ENCODE measurements around the gene LSM6.

Gene LSM6

DNA sequence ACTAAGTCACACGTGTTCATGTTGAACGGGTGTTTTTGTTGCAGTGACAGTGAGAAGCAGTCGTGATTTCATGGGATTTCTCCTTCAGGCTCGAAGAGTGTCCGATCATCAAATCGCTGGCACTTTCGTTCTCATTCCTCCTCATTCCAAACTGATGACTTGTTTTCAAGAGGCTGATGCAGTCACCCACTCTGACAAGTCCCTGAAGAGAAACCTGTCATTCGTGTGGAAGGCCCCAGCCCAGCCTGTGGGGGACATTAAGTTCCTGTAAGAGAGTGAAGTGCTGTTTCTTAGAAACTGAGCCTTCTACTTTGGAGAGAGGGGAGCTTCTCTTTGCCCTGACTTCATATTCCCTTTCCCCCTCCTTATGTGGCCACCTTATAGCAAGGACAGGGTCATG lies 46.8 kb downstream of the LSM6 start:
- H3K4me3 ChIP-seq (ENCODE audit: low read depth, low read length): peak overlapping the region; percentile 28
- TF ChIP-seq, protein P1, sequence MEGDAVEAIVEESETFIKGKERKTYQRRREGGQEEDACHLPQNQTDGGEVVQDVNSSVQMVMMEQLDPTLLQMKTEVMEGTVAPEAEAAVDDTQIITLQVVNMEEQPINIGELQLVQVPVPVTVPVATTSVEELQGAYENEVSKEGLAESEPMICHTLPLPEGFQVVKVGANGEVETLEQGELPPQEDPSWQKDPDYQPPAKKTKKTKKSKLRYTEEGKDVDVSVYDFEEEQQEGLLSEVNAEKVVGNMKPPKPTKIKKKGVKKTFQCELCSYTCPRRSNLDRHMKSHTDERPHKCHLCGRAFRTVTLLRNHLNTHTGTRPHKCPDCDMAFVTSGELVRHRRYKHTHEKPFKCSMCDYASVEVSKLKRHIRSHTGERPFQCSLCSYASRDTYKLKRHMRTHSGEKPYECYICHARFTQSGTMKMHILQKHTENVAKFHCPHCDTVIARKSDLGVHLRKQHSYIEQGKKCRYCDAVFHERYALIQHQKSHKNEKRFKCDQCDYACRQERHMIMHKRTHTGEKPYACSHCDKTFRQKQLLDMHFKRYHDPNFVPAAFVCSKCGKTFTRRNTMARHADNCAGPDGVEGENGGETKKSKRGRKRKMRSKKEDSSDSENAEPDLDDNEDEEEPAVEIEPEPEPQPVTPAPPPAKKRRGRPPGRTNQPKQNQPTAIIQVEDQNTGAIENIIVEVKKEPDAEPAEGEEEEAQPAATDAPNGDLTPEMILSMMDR (IDR thresholded peaks at IDR 0.05; ENCODE audit: low read depth, low read length, missing control alignments): no peak
- in situ Hi-C loops (cut with HindIII; ENCODE audit: low pct_ligation_motif_present, low sequenced_read_pairs): no loop called here

DNA sequence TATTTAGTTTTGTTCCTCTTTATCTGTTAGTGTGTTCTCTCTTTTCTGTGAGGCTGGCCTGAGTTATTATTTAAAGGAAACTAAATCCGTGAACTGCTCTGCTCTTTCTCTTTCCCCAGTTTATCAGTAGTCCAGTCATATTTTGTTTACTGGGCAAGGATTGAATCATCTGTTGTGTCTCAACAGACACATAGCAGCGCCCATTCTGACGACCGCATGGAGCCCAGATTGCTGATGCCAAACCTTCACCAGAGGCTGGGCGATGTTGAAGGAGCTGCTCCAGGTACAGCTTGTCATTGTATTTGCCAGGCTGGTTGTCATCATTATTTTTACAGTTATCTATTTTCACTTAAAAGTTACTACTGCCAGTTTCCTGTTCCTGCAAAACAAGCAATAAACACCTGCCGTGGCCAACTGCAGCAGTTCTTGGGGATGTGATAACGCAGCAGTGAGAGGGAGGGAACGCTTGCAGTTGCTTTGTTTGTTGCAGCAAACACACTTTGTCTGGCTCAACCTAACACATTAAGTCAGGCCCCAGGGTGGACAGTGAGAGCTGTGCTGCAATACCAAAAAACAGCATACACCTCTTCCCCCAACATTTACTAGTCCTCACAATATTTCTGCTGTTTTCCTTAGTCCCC lies 48.9 kb downstream of the LSM6 start:
- TF ChIP-seq, protein P1 (IDR thresholded peaks at IDR 0.05; ENCODE audit: low read depth, low read length, missing control alignments): no peak
- in situ Hi-C loops (cut with HindIII; ENCODE audit: low pct_ligation_motif_present, low sequenced_read_pairs): no loop called here
- Histone ChIP-seq H3K36me3 (replicated peaks) (no peaks in the 10 kb centered on the region), H3K27me3 (replicated peaks) (no peaks in the 10 kb centered on the region), H3K27ac (no peak overlapping the region), H3K4me3 (ENCODE audit: low read depth, low read length) (no peak overlapping the region)
- DNase-seq: no peak

More for the DNA sequence above, 46.8 kb downstream of the LSM6 start:
- DNase-seq: peak; percentile 58
- H3K27ac ChIP-seq: peak overlapping the region; percentile 36
- no peaks in the 10 kb centered on the region for H3K36me3 ChIP-seq (replicated peaks)
- no peaks in the 10 kb centered on the region for H3K27me3 ChIP-seq (replicated peaks)

DNA sequence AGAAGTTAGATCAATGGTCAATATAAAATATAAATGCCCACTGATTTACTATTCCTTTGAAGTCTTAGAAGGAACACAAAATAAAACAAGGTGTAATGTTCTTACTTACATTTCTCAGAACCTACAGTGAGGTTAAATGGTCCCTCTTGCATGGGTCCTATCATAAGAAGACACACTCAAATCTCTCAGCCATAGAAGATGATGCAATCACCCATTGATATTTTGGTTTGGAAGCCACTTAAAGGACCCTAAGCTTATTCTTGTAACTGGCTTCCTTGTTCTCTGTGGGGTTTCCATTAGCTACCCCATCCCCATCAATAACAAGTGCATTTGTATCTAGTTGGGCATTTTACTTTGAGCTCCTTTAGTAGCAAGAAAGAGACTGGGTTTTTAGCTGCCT lies 53.9 kb downstream of the LSM6 start:
- Histone ChIP-seq H3K4me3 (ENCODE audit: low read depth, low read length) (no peak overlapping the region), H3K27me3 (replicated peaks) (no peaks in the 10 kb centered on the region), H3K36me3 (replicated peaks) (no peaks in the 10 kb centered on the region), H3K27ac (no peak overlapping the region)
- in situ Hi-C loops (cut with HindIII; ENCODE audit: low pct_ligation_motif_present, low sequenced_read_pairs): no loop called here
- TF ChIP-seq, protein P1 (IDR thresholded peaks at IDR 0.05; ENCODE audit: low read depth, low read length, missing control alignments): no peak
- no peak for DNase-seq

DNA sequence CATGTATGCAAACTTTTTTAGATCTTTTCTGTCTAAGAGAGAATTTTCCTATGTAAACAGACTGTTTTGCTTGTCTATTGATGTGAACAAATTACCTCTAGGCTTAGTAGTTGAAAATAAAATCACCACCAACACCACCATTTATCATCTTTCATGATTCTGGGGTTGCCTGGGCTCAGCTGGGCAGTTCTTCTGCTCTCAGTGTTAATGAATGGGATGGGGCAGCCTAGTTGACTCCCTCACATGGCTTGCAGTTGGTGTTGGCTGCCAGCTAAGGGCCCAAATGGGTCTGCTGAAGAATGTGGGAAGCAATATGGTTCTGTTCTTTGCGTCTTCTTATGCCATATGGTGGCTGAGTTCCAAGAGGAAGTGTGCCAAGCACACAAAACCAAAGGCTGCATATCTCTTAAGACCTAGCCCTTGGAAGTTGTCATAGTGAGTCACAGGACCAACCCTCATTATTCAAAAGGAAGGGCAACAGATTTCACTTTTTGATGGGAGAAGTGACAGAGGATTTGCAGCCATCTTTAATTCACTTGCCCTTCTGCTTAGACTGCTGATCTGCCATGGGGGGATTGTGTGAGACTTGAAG lies 56.7 kb downstream of the LSM6 start:
- DNase-seq: no peak
- in situ Hi-C loops (cut with HindIII; ENCODE audit: low pct_ligation_motif_present, low sequenced_read_pairs): no loop called here
- H3K4me3 ChIP-seq (ENCODE audit: low read depth, low read length): no peak overlapping the region
- TF ChIP-seq, protein P1 (IDR thresholded peaks at IDR 0.05; ENCODE audit: low read depth, low read length, missing control alignments): no peak
- no peak overlapping the region for H3K27ac ChIP-seq
- H3K36me3 ChIP-seq (replicated peaks): no peaks in the 10 kb centered on the region
- no peaks in the 10 kb centered on the region for H3K27me3 ChIP-seq (replicated peaks)

DNA sequence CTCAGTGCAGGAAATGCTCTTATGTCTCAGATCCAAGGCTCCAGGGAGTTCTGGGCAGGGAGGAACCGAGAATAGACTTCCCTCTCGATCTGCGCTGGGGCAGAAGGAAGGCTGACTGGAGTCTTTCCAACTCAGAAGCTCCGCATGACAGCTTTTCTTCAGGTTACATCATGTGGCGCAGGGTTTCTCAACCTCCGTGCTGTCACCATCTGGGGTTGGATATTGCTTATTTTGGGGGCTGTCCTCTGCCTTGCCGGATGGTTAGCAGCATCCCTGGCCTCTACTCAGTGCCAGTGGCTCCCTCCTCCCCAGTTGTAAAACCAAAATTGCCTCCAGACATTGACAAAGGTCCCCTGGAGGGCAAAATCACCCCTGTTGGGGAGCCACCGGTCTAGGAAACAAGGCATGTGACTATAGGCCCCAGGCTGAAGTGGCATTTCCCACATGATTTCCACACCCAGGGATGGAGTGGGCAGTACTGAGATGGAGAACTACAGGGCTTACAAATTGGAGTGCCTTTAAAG lies 60.2 kb downstream of the LSM6 start:
- H3K27me3 ChIP-seq (replicated peaks): no peaks in the 10 kb centered on the region
- in situ Hi-C loops (cut with HindIII; ENCODE audit: low pct_ligation_motif_present, low sequenced_read_pairs): no loop called here
- no peak overlapping the region for H3K4me3 ChIP-seq (ENCODE audit: low read depth, low read length)
- no peak overlapping the region for H3K27ac ChIP-seq
- H3K36me3 ChIP-seq (replicated peaks): no peaks in the 10 kb centered on the region
- TF ChIP-seq, protein P1 (IDR thresholded peaks at IDR 0.05; ENCODE audit: low read depth, low read length, missing control alignments): no peak
- peak; percentile 19 for DNase-seq
